Measurements from ENCODE around the gene UNC119. TPM values are rescaled to one million over a fixed set of nuclear protein-coding genes. Genes with fewer than 3 reads are reported as not detected.

UNC119 gene
- polyA plus RNA-seq, 1 donor from 2014 or later = 218 TPM

- Histone ChIP-seq H3F3A (ENCODE audit: insufficient read depth, low read length, poor library complexity, severe bottlenecking) (no peaks in the 10 kb centered on the region), H3K9me2 (ENCODE audit: insufficient read depth, low read length) (no peaks in the 10 kb centered on the region), H3K9ac (ENCODE audit: low read length) (no peak overlapping the region), H3K4me3 (ENCODE audit: low read length) (no peak overlapping the region), H2AFZ (ENCODE audit: low read depth, low read length) (no peak overlapping the region), H3K79me2 (replicated peaks; ENCODE audit: insufficient read depth, low read length) (no peaks in the 10 kb centered on the region), H3K4me2 (ENCODE audit: low read length) (no peak overlapping the region), H3K36me3 (ENCODE audit: insufficient read depth, low read length) (no peaks in the 10 kb centered on the region), H3K27me3 (ENCODE audit: insufficient read depth, low read depth, low read length) (no peaks in the 10 kb centered on the region), H3K27ac (ENCODE audit: low read length) (no peak overlapping the region), H4K20me1 (ENCODE audit: insufficient read depth) (no peaks in the 10 kb centered on the region), H3K9me3 (ENCODE audit: low read length) (peaks cover 9% of the 10 kb centered on the region)
- no peak for TF ChIP-seq EP300 (conservative IDR thresholded peaks at IDR 0.05; ENCODE audit: poor library complexity, severe bottlenecking)
- no peak for TF ChIP-seq TAF1 (IDR thresholded peaks at IDR 0.05; ENCODE audit: low read depth)
- no peak for TF ChIP-seq MXI1 (conservative IDR thresholded peaks at IDR 0.05; ENCODE audit: poor library complexity, severe bottlenecking)
- no peak for TF ChIP-seq CTCF (IDR thresholded peaks at IDR 0.05; ENCODE audit: poor library complexity, severe bottlenecking)
- TF ChIP-seq POLR2AphosphoS5 (IDR thresholded peaks at IDR 0.05) = no peak
- no peak for TF ChIP-seq RAD21 (conservative IDR thresholded peaks at IDR 0.05)
- TF ChIP-seq SMC3 (conservative IDR thresholded peaks at IDR 0.05; ENCODE audit: poor library complexity) = no peak
- TF ChIP-seq, protein P1, sequence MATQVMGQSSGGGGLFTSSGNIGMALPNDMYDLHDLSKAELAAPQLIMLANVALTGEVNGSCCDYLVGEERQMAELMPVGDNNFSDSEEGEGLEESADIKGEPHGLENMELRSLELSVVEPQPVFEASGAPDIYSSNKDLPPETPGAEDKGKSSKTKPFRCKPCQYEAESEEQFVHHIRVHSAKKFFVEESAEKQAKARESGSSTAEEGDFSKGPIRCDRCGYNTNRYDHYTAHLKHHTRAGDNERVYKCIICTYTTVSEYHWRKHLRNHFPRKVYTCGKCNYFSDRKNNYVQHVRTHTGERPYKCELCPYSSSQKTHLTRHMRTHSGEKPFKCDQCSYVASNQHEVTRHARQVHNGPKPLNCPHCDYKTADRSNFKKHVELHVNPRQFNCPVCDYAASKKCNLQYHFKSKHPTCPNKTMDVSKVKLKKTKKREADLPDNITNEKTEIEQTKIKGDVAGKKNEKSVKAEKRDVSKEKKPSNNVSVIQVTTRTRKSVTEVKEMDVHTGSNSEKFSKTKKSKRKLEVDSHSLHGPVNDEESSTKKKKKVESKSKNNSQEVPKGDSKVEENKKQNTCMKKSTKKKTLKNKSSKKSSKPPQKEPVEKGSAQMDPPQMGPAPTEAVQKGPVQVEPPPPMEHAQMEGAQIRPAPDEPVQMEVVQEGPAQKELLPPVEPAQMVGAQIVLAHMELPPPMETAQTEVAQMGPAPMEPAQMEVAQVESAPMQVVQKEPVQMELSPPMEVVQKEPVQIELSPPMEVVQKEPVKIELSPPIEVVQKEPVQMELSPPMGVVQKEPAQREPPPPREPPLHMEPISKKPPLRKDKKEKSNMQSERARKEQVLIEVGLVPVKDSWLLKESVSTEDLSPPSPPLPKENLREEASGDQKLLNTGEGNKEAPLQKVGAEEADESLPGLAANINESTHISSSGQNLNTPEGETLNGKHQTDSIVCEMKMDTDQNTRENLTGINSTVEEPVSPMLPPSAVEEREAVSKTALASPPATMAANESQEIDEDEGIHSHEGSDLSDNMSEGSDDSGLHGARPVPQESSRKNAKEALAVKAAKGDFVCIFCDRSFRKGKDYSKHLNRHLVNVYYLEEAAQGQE (IDR thresholded peaks at IDR 0.05; ENCODE audit: borderline replicate concordance) = no peak
- TF ChIP-seq EZH2 (IDR thresholded peaks at IDR 0.05; ENCODE audit: borderline replicate concordance, insufficient read depth, low read length, poor library complexity, severe bottlenecking) = no peak
Observed at GRCh38 chr17:28518132-28518531, 34.3 kb downstream of the UNC119 start.

DNA sequence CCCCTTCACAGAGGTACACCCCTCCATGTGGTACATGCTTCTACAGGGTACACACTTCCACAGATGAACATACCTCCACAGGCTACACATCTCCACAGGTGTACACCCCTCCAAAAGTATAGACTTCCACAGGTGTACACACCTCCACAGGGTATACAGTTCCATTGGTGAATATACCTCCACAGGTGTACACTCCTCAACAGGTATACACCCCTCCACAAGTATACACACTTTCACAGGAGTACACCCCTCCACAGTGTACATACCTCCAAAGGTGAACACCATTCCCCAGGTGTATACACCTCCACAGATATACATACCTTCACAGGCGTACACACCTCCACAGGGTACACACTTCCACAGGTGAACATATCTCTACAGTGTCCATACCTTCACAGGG, 36.9 kb downstream of the UNC119 start:
- TF ChIP-seq CTCF (IDR thresholded peaks at IDR 0.05; ENCODE audit: poor library complexity, severe bottlenecking) (no peak), MXI1 (conservative IDR thresholded peaks at IDR 0.05; ENCODE audit: poor library complexity, severe bottlenecking) (no peak), EZH2 (IDR thresholded peaks at IDR 0.05; ENCODE audit: borderline replicate concordance, insufficient read depth, low read length, poor library complexity, severe bottlenecking) (no peak), EP300 (conservative IDR thresholded peaks at IDR 0.05; ENCODE audit: poor library complexity, severe bottlenecking) (no peak), POLR2AphosphoS5 (IDR thresholded peaks at IDR 0.05) (no peak), RAD21 (conservative IDR thresholded peaks at IDR 0.05) (no peak), TAF1 (IDR thresholded peaks at IDR 0.05; ENCODE audit: low read depth) (no peak), SMC3 (conservative IDR thresholded peaks at IDR 0.05; ENCODE audit: poor library complexity) (no peak)
- TF ChIP-seq, protein P1 (IDR thresholded peaks at IDR 0.05; ENCODE audit: borderline replicate concordance) = no peak
- Histone ChIP-seq H3K9me2 (ENCODE audit: insufficient read depth, low read length) (no peaks in the 10 kb centered on the region), H3K27me3 (ENCODE audit: insufficient read depth, low read depth, low read length) (no peaks in the 10 kb centered on the region), H3K36me3 (ENCODE audit: insufficient read depth, low read length) (no peaks in the 10 kb centered on the region), H2AFZ (ENCODE audit: low read depth, low read length) (no peak overlapping the region), H3K79me2 (replicated peaks; ENCODE audit: insufficient read depth, low read length) (no peaks in the 10 kb centered on the region), H3F3A (ENCODE audit: insufficient read depth, low read length, poor library complexity, severe bottlenecking) (no peaks in the 10 kb centered on the region), H3K9me3 (ENCODE audit: low read length) (peaks cover 9% of the 10 kb centered on the region), H3K9ac (ENCODE audit: low read length) (no peak overlapping the region), H4K20me1 (ENCODE audit: insufficient read depth) (no peaks in the 10 kb centered on the region), H3K4me2 (ENCODE audit: low read length) (no peak overlapping the region), H3K27ac (ENCODE audit: low read length) (no peak overlapping the region), H3K4me3 (ENCODE audit: low read length) (no peak overlapping the region)

Measured in neural cell (in vitro differentiated cells).